GM18517 (cell line): ENCODE measurements around the gene FMNL1.

Experiments
- ATAC-seq: cut with Tn5 transposase; IDR thresholded peaks from one replicate; pipeline ENCODE4 v1.9.1; 2021; ENCODE audit warnings: mild to moderate bottlenecking, moderate library complexity; ENCODE audit not compliant: unreplicated experiment

Gene FMNL1

GRCh38 chr17:45277216-45277849 lies 55.6 kb downstream of the FMNL1 start:
- ATAC-seq, result no peak

- ATAC-seq, result no peak
Observed at GRCh38 chr17:45277992-45278391, 56.3 kb downstream of the FMNL1 start.

- ATAC-seq, result no peak
Observed at GRCh38 chr17:45279898-45280297, 58.2 kb downstream of the FMNL1 start.

GRCh38 chr17:45282683-45283644 lies 61.3 kb downstream of the FMNL1 start:
- no peak for ATAC-seq

- ATAC-seq, result no peak
Observed at GRCh38 chr17:45283711-45284110, 62.0 kb downstream of the FMNL1 start.

GRCh38 chr17:45284176-45285140 lies 62.8 kb downstream of the FMNL1 start:
- no peak for ATAC-seq

- ATAC-seq, result no peak
Observed at GRCh38 chr17:45286286-45286685, 64.6 kb downstream of the FMNL1 start.

GRCh38 chr17:45287526-45288500 lies 66.1 kb downstream of the FMNL1 start:
- no peak for ATAC-seq

GRCh38 chr17:45288825-45289224 lies 67.1 kb downstream of the FMNL1 start:
- ATAC-seq, result no peak

GRCh38 chr17:45289301-45290268 lies 67.9 kb downstream of the FMNL1 start:
- no peak for ATAC-seq

- no peak for ATAC-seq
Observed at GRCh38 chr17:45290269-45290765, 68.6 kb downstream of the FMNL1 start.

GRCh38 chr17:45291171-45291805 lies 69.6 kb downstream of the FMNL1 start:
- ATAC-seq, result no peak

GRCh38 chr17:45292696-45293412 lies 71.2 kb downstream of the FMNL1 start:
- no peak for ATAC-seq

- ATAC-seq, result no peak
Observed at GRCh38 chr17:45293413-45294211, 71.9 kb downstream of the FMNL1 start.

GRCh38 chr17:45294506-45294905 lies 72.8 kb downstream of the FMNL1 start:
- ATAC-seq, result no peak

- ATAC-seq, result peak; percentile 49
Observed at GRCh38 chr17:45296003-45296832, 74.5 kb downstream of the FMNL1 start.
